Fibroblast of skin of left quadriceps (primary cell): ENCODE results near the gene CFAP46.
"Not testable (repeated sequence)": the region's sequence is repeated elsewhere in the genome, so short reads cannot be mapped to it uniquely, and the experiment has no call there.

ENCODE experiments used
- DNase-seq, 2 experiments: peaks; one replicate each; pipeline ENCODE4 v3.0.0-alpha.2; 2013; ENCODE audit warnings: low read depth in 2 of 2

Gene CFAP46

GRCh38 chr10:132945125-132945893 is 2.9 kb upstream of the CFAP46 start:
- DNase-seq: no peak

- DNase-seq: no peak
These were observed 2.1 kb upstream of the CFAP46 start for GRCh38 chr10:132944510-132944909.

- DNase-seq: no peak
These were observed 1.5 kb upstream of the CFAP46 start for GRCh38 chr10:132943791-132944404.

- DNase-seq: no peak
These were observed 854 bp upstream of the CFAP46 start for GRCh38 chr10:132943058-132943790.

- no peak for DNase-seq
These were observed 724 bp downstream of the CFAP46 start for GRCh38 chr10:132941640-132942051.

- no peak for DNase-seq
These were observed 1.4 kb downstream of the CFAP46 start for GRCh38 chr10:132940791-132941465.

- DNase-seq: peak; percentile 13 to 21
These were observed 2.2 kb downstream of the CFAP46 start for GRCh38 chr10:132939957-132940790.

GRCh38 chr10:132939378-132939955 is 2.9 kb downstream of the CFAP46 start:
- DNase-seq: no peak

- no peak for DNase-seq
These were observed 3.7 kb downstream of the CFAP46 start for GRCh38 chr10:132938472-132939339.

GRCh38 chr10:132937861-132938260 is 4.5 kb downstream of the CFAP46 start:
- no peak for DNase-seq

GRCh38 chr10:132934953-132935352 is 7.4 kb downstream of the CFAP46 start:
- no peak for DNase-seq

GRCh38 chr10:132933308-132934042 is 8.9 kb downstream of the CFAP46 start:
- no peak for DNase-seq

GRCh38 chr10:132932461-132933307 is 9.7 kb downstream of the CFAP46 start:
- no peak for DNase-seq

- not testable (repeated sequence) for DNase-seq
These were observed 10.8 kb downstream of the CFAP46 start for GRCh38 chr10:132931258-132932250.

GRCh38 chr10:132930701-132931100 is 11.7 kb downstream of the CFAP46 start:
- DNase-seq: not testable (repeated sequence)

- DNase-seq: no peak
These were observed 12.3 kb downstream of the CFAP46 start for GRCh38 chr10:132929953-132930548.

- DNase-seq: no peak
These were observed 12.9 kb downstream of the CFAP46 start for GRCh38 chr10:132929480-132929879.
